DOHH2 (cell line): ENCODE results near the gene CHCHD3.

Source experiments
- H3F3A ChIP-seq: fragments of 200-600 bp; sonication (generic), shearing (Covaris generic); 2 replicates; pipeline ENCODE4 v1.6.0; 2016; ENCODE audit warnings: antibody characterized with exemption, mild to moderate bottlenecking; ENCODE audit not compliant: control insufficient read depth, insufficient read depth
- H3K27ac ChIP-seq: fragments of 200-600 bp; sonication (generic); 2 replicates; pipeline ENCODE4 v1.5.1; 2014; ENCODE audit warnings: low read depth, mild to moderate bottlenecking, low read length, moderate library complexity
- H3K27me3 ChIP-seq: fragments of 200-600 bp; sonication (generic); 2 replicates; pipeline ENCODE4 v1.6.1; 2014; ENCODE audit warnings: mild to moderate bottlenecking, low read length, mixed read lengths; ENCODE audit not compliant: control insufficient read depth
- H3K36me3 ChIP-seq: fragments of 200-600 bp; sonication (generic); 2 replicates; pipeline ENCODE4 v1.6.1; 2014; ENCODE audit warnings: mild to moderate bottlenecking, low read length, moderate library complexity, mixed read lengths; ENCODE audit not compliant: control insufficient read depth
- H3K4me1 ChIP-seq: fragments of 200-600 bp; sonication (generic); 2 replicates; pipeline ENCODE4 v1.6.1; 2014; ENCODE audit warnings: mild to moderate bottlenecking, low read length, mixed read lengths; ENCODE audit not compliant: control insufficient read depth
- H3K4me2 ChIP-seq: fragments of 200-600 bp; sonication (generic); 2 replicates; pipeline ENCODE4 v1.6.0; 2014; ENCODE audit warnings: mild to moderate bottlenecking, low read length, moderate library complexity
- H3K4me3 ChIP-seq: fragments of 200-600 bp; sonication (generic); 2 replicates; pipeline ENCODE4 v1.5.1; 2014; ENCODE audit warnings: mild to moderate bottlenecking, low read length, mixed read lengths
- H3K79me2 ChIP-seq: fragments of 200-600 bp; sonication (generic); 2 replicates; pipeline ENCODE4 v1.6.1; 2014; ENCODE audit warnings: mild to moderate bottlenecking, low read length, mixed read lengths; ENCODE audit not compliant: control insufficient read depth
- H3K9me2 ChIP-seq: fragments of 200-600 bp; sonication (generic); replicated peaks from 2 replicates; pipeline ENCODE4 v1.6.1; 2014; ENCODE audit warnings: mild to moderate bottlenecking, low read length, mixed read lengths; ENCODE audit not compliant: control insufficient read depth
- H3K9me3 ChIP-seq: fragments of 200-600 bp; sonication (generic); 2 replicates; pipeline ENCODE4 v1.6.1; 2014; ENCODE audit warnings: antibody characterized with exemption, low read length, mixed read lengths; ENCODE audit not compliant: control insufficient read depth, insufficient read depth
- H4K20me1 ChIP-seq: fragments of 200-600 bp; sonication (generic); 2 replicates; pipeline ENCODE4 v1.6.0; 2014; ENCODE audit warnings: low read depth, mild to moderate bottlenecking, antibody characterized with exemption, low read length, moderate library complexity; ENCODE audit not compliant: control insufficient read depth, insufficient read depth
- CTCF ChIP-seq: fragments of 200-600 bp; sonication (generic); IDR thresholded peaks from one replicate; pipeline ENCODE4 v1.5.1; 2014; ENCODE audit warnings: antibody characterized with exemption, mild to moderate bottlenecking, low read depth, low read length; ENCODE audit not compliant: poor library complexity, severe bottlenecking
- EZH2phosphoT487 ChIP-seq: fragments of 200-600 bp; sonication (generic); IDR thresholded peaks from 2 replicates; pipeline ENCODE4 v1.6.1; 2017; ENCODE audit warnings: borderline replicate concordance, mild to moderate bottlenecking, antibody characterized with exemption, low read length, moderate library complexity, mixed read lengths

CHCHD3 gene

GRCh38 chr7:133095119-133095671 lies 13.3 kb upstream of the CHCHD3 start:
- no peaks in the 10 kb centered on the region for H3K36me3 ChIP-seq
- no peaks in the 10 kb centered on the region for H3K9me2 ChIP-seq
- H3K79me2 ChIP-seq, result no peaks in the 10 kb centered on the region
- no peak overlapping the region for H3K4me2 ChIP-seq
- no peak overlapping the region for H3K4me3 ChIP-seq
- H3F3A ChIP-seq, result no peaks in the 10 kb centered on the region
- no peak for TF ChIP-seq EZH2phosphoT487
- no peak overlapping the region for H3K27ac ChIP-seq
- H3K27me3 ChIP-seq, result peaks cover 8% of the 10 kb centered on the region
- H4K20me1 ChIP-seq, result no peaks in the 10 kb centered on the region
- no peaks in the 10 kb centered on the region for H3K9me3 ChIP-seq
- H3K4me1 ChIP-seq, result no peaks in the 10 kb centered on the region

DNA sequence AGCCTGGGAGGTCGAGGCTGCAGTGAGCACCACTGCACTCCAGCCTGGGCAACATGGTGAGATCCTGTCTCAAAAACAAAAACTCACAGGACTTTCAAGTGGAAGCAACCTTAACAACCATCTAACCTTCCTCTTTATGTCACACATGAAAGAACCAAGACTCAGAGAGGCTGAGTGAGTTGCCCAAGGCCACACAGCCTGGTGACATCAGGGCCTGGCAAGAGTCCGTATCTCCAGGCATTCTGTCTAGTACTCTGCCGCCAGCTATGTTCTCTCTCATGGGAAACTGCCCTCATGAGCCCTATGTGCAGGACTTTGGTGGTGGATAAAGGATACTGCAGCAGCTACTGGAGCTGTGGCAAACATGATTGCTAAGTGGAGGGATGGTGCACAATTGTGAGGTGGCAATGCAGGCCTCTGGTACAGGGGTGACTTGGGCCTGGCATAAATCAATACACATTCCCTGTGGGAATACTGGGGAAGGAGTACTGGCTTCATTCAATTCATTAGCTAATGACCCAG lies 10.1 kb upstream of the CHCHD3 start:
- TF ChIP-seq EZH2phosphoT487, result no peak
- TF ChIP-seq CTCF, result no peak
- Histone ChIP-seq H3K79me2 (no peaks in the 10 kb centered on the region), H4K20me1 (no peaks in the 10 kb centered on the region), H3K4me2 (no peak overlapping the region), H3F3A (no peaks in the 10 kb centered on the region), H3K36me3 (no peaks in the 10 kb centered on the region), H3K9me2 (no peaks in the 10 kb centered on the region), H3K27ac (no peak overlapping the region), H3K4me3 (no peak overlapping the region), H3K4me1 (no peaks in the 10 kb centered on the region), H3K27me3 (peaks cover 7% of the 10 kb centered on the region), H3K9me3 (no peaks in the 10 kb centered on the region)

DNA sequence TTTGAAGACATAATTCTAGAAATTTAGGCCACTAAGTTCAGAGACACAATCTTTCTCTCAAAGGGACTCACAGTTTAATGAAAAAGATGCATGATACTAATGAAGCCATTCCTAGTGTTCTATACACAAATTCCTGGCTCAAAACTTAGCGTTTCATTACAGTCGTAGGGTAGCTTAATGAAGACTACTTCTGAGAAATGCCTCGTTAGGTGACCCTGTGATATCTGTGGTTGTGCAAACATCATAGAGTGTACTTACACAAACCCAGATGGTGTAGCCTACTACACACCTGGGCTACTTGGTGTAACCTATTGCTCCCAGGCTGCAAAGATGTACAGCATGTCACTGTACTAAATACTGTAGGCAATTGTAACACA lies 488 bp upstream of the CHCHD3 start:
- peaks cover 11% of the 10 kb centered on the region; the same call in 1 of the 2 replicates for H4K20me1 ChIP-seq
- H3K4me3 ChIP-seq, result peak overlapping the region; percentile 97
- H3K4me1 ChIP-seq, result peaks cover 21% of the 10 kb centered on the region
- no peak overlapping the region for H3K27ac ChIP-seq
- H3K27me3 ChIP-seq, result no peaks in the 10 kb centered on the region
- H3K4me2 ChIP-seq, result peak overlapping the region; percentile 52
- no peaks in the 10 kb centered on the region for H3F3A ChIP-seq
- H3K9me2 ChIP-seq, result no peaks in the 10 kb centered on the region
- TF ChIP-seq EZH2phosphoT487 (no peak), CTCF (no peak)
- peaks cover 4% of the 10 kb centered on the region; the same call in 1 of the 2 replicates for H3K9me3 ChIP-seq
- H3K79me2 ChIP-seq, result peaks cover 45% of the 10 kb centered on the region
- peaks cover 30% of the 10 kb centered on the region for H3K36me3 ChIP-seq

- no peak overlapping the region; the same call in 1 of the 2 replicates for H3K27ac ChIP-seq
- H3K79me2 ChIP-seq, result peaks cover 58% of the 10 kb centered on the region
- H3K27me3 ChIP-seq, result no peaks in the 10 kb centered on the region
Measured at GRCh38 chr7:133081119-133081598, 731 bp downstream of the CHCHD3 start.

More at GRCh38 chr7:133081119-133081598, 731 bp downstream of the CHCHD3 start:
- Histone ChIP-seq H3F3A (no peaks in the 10 kb centered on the region), H3K4me2 (peak overlapping the region; percentile 93), H3K9me3 (peaks cover 4% of the 10 kb centered on the region; the same call in 1 of the 2 replicates), H3K9me2 (no peaks in the 10 kb centered on the region), H3K36me3 (peaks cover 38% of the 10 kb centered on the region), H3K4me1 (peaks cover 21% of the 10 kb centered on the region), H4K20me1 (peaks cover 11% of the 10 kb centered on the region; the same call in 1 of the 2 replicates), H3K4me3 (peak overlapping the region; percentile 97)
- TF ChIP-seq CTCF (no peak), EZH2phosphoT487 (no peak)
